ENCODE data around the gene RGL4.

RGL4 gene

DNA sequence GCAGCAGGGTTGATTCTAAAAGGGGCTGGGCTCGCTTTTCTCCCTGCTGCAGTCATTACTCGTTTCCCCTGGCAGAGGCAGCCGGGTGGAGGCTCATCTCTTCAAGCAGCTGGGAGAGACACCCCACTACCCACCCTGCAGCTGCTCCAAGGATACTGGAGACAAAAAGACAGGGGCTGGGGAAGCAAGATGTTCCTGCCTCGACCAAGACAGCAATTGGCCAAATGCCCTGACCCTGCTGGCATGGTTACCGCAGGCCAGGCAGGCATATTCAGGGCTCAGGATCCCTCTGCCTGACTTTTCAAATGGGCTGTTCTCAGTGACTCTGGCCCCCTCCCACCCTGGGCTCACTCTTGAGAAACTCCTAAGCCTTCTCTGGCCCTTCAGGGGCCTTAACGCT, 6.8 kb upstream of the RGL4 start:
- H3K27me3 ChIP-seq (ENCODE audit: control insufficient read depth in 3 of 3, insufficient read depth in 3 of 3, low read depth in 1 of 3, low read length in 3 of 3) = no peaks in the 10 kb centered on the region
- no peak overlapping the region for H3K4me3 ChIP-seq (ENCODE audit: low read length in 2 of 2)
- H3K36me3 ChIP-seq (replicated peaks in 1 of 2; ENCODE audit: control insufficient read depth in 2 of 2, insufficient read depth in 2 of 2, low read length in 2 of 2) = peaks cover 9 to 28% of the 10 kb centered on the region in 2 donors
- peaks cover 2% of the 10 kb centered on the region for H3K79me1 ChIP-seq (ENCODE audit: low read depth, low read length)
- H3K14ac ChIP-seq (ENCODE audit: low read length) = no peak overlapping the region
- no peak overlapping the region for H3K23ac ChIP-seq (ENCODE audit: low read depth, low read length, poor library complexity)
- no peak overlapping the region for H3K4ac ChIP-seq (ENCODE audit: low read length)
- no peak overlapping the region for H4K8ac ChIP-seq (ENCODE audit: low read depth, low read length)
- no peak overlapping the region for H4K91ac ChIP-seq (ENCODE audit: low read depth, low read length, poor library complexity)
- no peak overlapping the region for H2AFZ ChIP-seq (ENCODE audit: low read length)
- DNase-seq (ENCODE audit: low spot score) = no peak
- H3K4me2 ChIP-seq (ENCODE audit: insufficient read depth, low read length, poor library complexity, severe bottlenecking) = no peak overlapping the region
- no peaks in the 10 kb centered on the region for H3K9me3 ChIP-seq (replicated peaks in 1 of 2; ENCODE audit: control insufficient read depth in 2 of 2, insufficient read depth in 1 of 2, low read depth in 1 of 2, low read length in 2 of 2)
- no peak overlapping the region for H3K9ac ChIP-seq (ENCODE audit: low read depth, low read length, poor library complexity)
- WGBS, 2 donors (ENCODE audit: extremely low coverage in 2 of 2, insufficient read length in 2 of 2, insufficient replicate concordance in 1 of 2) = no CpG with 5 or more reads among the region's 6 CpGs
- H2AK5ac ChIP-seq (ENCODE audit: low read depth, low read length) = no peak overlapping the region
- peak overlapping the region; percentile 17 for H2BK5ac ChIP-seq (ENCODE audit: low read length)
- H3K4me1 ChIP-seq (ENCODE audit: control insufficient read depth in 2 of 2, insufficient read depth in 1 of 2, low read depth in 1 of 2, low read length in 2 of 2) = no peaks in the 10 kb centered on the region
- H3K18ac ChIP-seq (ENCODE audit: low read length) = no peak overlapping the region
- no peak overlapping the region for H2BK15ac ChIP-seq (ENCODE audit: low read length)
- H3K27ac ChIP-seq (replicated peaks; ENCODE audit: low read length) = no peak overlapping the region
- no peak overlapping the region for H2BK120ac ChIP-seq (ENCODE audit: low read depth, low read length)
- H2BK12ac ChIP-seq (ENCODE audit: low read length) = no peak overlapping the region

DNA sequence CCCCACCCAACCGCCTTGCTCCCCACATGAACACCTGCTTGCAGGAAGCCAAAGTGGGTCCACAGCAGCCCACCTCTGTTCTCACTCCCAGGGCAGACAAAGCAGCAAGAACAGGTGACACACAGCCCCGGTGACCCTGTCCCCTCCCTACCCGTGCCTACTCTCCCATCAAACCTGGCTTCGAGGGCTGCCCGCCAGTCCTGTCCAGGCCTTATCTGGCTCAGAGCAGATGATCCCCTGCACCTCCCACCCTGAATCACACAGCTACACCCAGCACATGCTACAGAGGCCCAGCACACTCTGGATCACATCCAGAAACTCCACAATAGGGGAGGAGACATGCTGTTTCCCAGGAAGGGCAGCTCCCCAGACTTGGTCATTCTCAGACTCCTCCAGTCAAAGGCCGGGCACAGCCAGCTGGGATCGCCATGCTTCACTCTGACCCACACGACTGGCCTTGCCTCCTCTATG, 6.2 kb upstream of the RGL4 start:
- H3K4me1 ChIP-seq (ENCODE audit: control insufficient read depth in 2 of 2, insufficient read depth in 1 of 2, low read depth in 1 of 2, low read length in 2 of 2) = no peaks in the 10 kb centered on the region
- H3K9ac ChIP-seq (ENCODE audit: low read depth, low read length, poor library complexity) = no peak overlapping the region
- no peak overlapping the region for H2AFZ ChIP-seq (ENCODE audit: low read length)
- H3K23ac ChIP-seq (ENCODE audit: low read depth, low read length, poor library complexity) = no peak overlapping the region
- H3K9me3 ChIP-seq (replicated peaks in 1 of 2; ENCODE audit: control insufficient read depth in 2 of 2, insufficient read depth in 1 of 2, low read depth in 1 of 2, low read length in 2 of 2) = no peaks in the 10 kb centered on the region
- H3K79me1 ChIP-seq (ENCODE audit: low read depth, low read length) = peaks cover 2% of the 10 kb centered on the region
- H2BK12ac ChIP-seq (ENCODE audit: low read length) = no peak overlapping the region
- H3K18ac ChIP-seq (ENCODE audit: low read length) = peak overlapping the region; percentile 76
- peaks cover 9 to 33% of the 10 kb centered on the region in 2 donors for H3K36me3 ChIP-seq (replicated peaks in 1 of 2; ENCODE audit: control insufficient read depth in 2 of 2, insufficient read depth in 2 of 2, low read length in 2 of 2)
- no peak overlapping the region for H4K8ac ChIP-seq (ENCODE audit: low read depth, low read length)
- H2BK15ac ChIP-seq (ENCODE audit: low read length) = no peak overlapping the region
- H2BK5ac ChIP-seq (ENCODE audit: low read length) = peak overlapping the region; percentile 17
- no CpG with 5 or more reads among the region's 8 CpGs for WGBS, 2 donors (ENCODE audit: extremely low coverage in 2 of 2, insufficient read length in 2 of 2, insufficient replicate concordance in 1 of 2)
- H3K4me2 ChIP-seq (ENCODE audit: insufficient read depth, low read length, poor library complexity, severe bottlenecking) = no peak overlapping the region
- peak overlapping the region; percentile 23 for H3K14ac ChIP-seq (ENCODE audit: low read length)
- no peak overlapping the region for H2AK5ac ChIP-seq (ENCODE audit: low read depth, low read length)
- H3K4me3 ChIP-seq (ENCODE audit: low read length in 2 of 2) = peak overlapping the region in 1 of 2 donors; percentile 19
- DNase-seq (ENCODE audit: low spot score) = no peak
- H3K4ac ChIP-seq (ENCODE audit: low read length) = no peak overlapping the region
- H3K27ac ChIP-seq (replicated peaks; ENCODE audit: low read length) = no peak overlapping the region
- H2BK120ac ChIP-seq (ENCODE audit: low read depth, low read length) = no peak overlapping the region
- H4K91ac ChIP-seq (ENCODE audit: low read depth, low read length, poor library complexity) = no peak overlapping the region
- H3K27me3 ChIP-seq (ENCODE audit: control insufficient read depth in 3 of 3, insufficient read depth in 3 of 3, low read depth in 1 of 3, low read length in 3 of 3) = no peaks in the 10 kb centered on the region

DNA sequence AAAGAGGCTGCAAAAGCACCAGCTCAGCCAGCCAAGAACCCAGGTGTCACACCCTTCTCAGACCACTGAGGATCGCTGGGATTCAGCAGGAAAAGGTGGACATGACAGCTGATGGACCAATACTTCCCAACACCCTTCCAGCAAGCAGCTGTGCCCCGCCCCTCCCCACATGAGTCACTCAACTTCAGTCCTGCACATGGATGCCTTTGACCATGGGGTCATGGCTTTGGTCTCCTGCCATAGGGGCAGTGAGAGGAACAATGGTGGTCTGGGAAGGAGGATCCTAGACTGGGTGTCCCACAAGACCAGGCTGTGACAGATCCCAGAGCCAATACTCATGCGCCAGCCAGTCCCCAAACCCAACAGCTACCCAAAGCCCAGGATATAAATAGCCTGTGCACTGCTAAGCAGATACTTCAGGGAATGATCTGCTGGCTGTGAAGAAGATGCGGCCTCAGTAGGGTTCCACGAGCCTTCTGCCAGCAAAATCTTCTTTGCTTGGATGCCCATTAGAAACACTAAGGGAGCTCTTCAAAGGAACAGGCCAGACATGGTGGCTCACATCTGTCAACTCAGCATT, 5.5 kb upstream of the RGL4 start:
- Histone ChIP-seq H4K8ac (ENCODE audit: low read depth, low read length) (no peak overlapping the region), H3K18ac (ENCODE audit: low read length) (no peak overlapping the region), H2AFZ (ENCODE audit: low read length) (no peak overlapping the region), H4K91ac (ENCODE audit: low read depth, low read length, poor library complexity) (no peak overlapping the region), H3K9me3 (replicated peaks in 1 of 2; ENCODE audit: control insufficient read depth in 2 of 2, insufficient read depth in 1 of 2, low read depth in 1 of 2, low read length in 2 of 2) (no peaks in the 10 kb centered on the region), H2AK5ac (ENCODE audit: low read depth, low read length) (no peak overlapping the region), H3K27me3 (ENCODE audit: control insufficient read depth in 3 of 3, insufficient read depth in 3 of 3, low read depth in 1 of 3, low read length in 3 of 3) (no peaks in the 10 kb centered on the region), H2BK12ac (ENCODE audit: low read length) (no peak overlapping the region), H3K23ac (ENCODE audit: low read depth, low read length, poor library complexity) (no peak overlapping the region), H3K4me3 (ENCODE audit: low read length in 2 of 2) (no peak overlapping the region), H3K4me1 (ENCODE audit: control insufficient read depth in 2 of 2, insufficient read depth in 1 of 2, low read depth in 1 of 2, low read length in 2 of 2) (no peaks in the 10 kb centered on the region), H2BK5ac (ENCODE audit: low read length) (no peak overlapping the region), H2BK15ac (ENCODE audit: low read length) (no peak overlapping the region), H3K27ac (replicated peaks; ENCODE audit: low read length) (no peak overlapping the region), H3K4ac (ENCODE audit: low read length) (no peak overlapping the region), H3K14ac (ENCODE audit: low read length) (no peak overlapping the region), H3K4me2 (ENCODE audit: insufficient read depth, low read length, poor library complexity, severe bottlenecking) (no peak overlapping the region), H3K36me3 (replicated peaks in 1 of 2; ENCODE audit: control insufficient read depth in 2 of 2, insufficient read depth in 2 of 2, low read length in 2 of 2) (peaks cover 11 to 40% of the 10 kb centered on the region in 2 donors), H3K79me1 (ENCODE audit: low read depth, low read length) (peaks cover 2% of the 10 kb centered on the region), H3K9ac (ENCODE audit: low read depth, low read length, poor library complexity) (no peak overlapping the region), H2BK120ac (ENCODE audit: low read depth, low read length) (no peak overlapping the region)
- no peak for DNase-seq (ENCODE audit: low spot score)
- WGBS, 2 donors (ENCODE audit: extremely low coverage in 2 of 2, insufficient read length in 2 of 2, insufficient replicate concordance in 1 of 2) = no CpG with 5 or more reads among the region's 5 CpGs

- Histone ChIP-seq H2AFZ (ENCODE audit: low read length) (no peak overlapping the region), H2BK5ac (ENCODE audit: low read length) (no peak overlapping the region), H3K79me1 (ENCODE audit: low read depth, low read length) (no peaks in the 10 kb centered on the region), H3K23ac (ENCODE audit: low read depth, low read length, poor library complexity) (no peak overlapping the region), H3K4me3 (ENCODE audit: low read length in 2 of 2) (no peak overlapping the region), H3K27ac (replicated peaks; ENCODE audit: low read length) (no peak overlapping the region), H3K14ac (ENCODE audit: low read length) (no peak overlapping the region), H2BK15ac (ENCODE audit: low read length) (no peak overlapping the region), H3K9me3 (replicated peaks in 1 of 2; ENCODE audit: control insufficient read depth in 2 of 2, insufficient read depth in 1 of 2, low read depth in 1 of 2, low read length in 2 of 2) (no peaks in the 10 kb centered on the region), H3K18ac (ENCODE audit: low read length) (no peak overlapping the region), H2BK120ac (ENCODE audit: low read depth, low read length) (no peak overlapping the region), H2AK5ac (ENCODE audit: low read depth, low read length) (no peak overlapping the region), H3K4ac (ENCODE audit: low read length) (no peak overlapping the region), H4K8ac (ENCODE audit: low read depth, low read length) (no peak overlapping the region), H3K36me3 (replicated peaks in 1 of 2; ENCODE audit: control insufficient read depth in 2 of 2, insufficient read depth in 2 of 2, low read length in 2 of 2) (peaks cover 9 to 38% of the 10 kb centered on the region in 2 donors), H4K91ac (ENCODE audit: low read depth, low read length, poor library complexity) (no peak overlapping the region), H2BK12ac (ENCODE audit: low read length) (no peak overlapping the region), H3K4me1 (ENCODE audit: control insufficient read depth in 2 of 2, insufficient read depth in 1 of 2, low read depth in 1 of 2, low read length in 2 of 2) (no peaks in the 10 kb centered on the region), H3K9ac (ENCODE audit: low read depth, low read length, poor library complexity) (no peak overlapping the region), H3K4me2 (ENCODE audit: insufficient read depth, low read length, poor library complexity, severe bottlenecking) (no peak overlapping the region), H3K27me3 (ENCODE audit: control insufficient read depth in 3 of 3, insufficient read depth in 3 of 3, low read depth in 1 of 3, low read length in 3 of 3) (no peaks in the 10 kb centered on the region)
- DNase-seq (ENCODE audit: low spot score) = no peak
- no CpG with 5 or more reads among the region's 7 CpGs for WGBS, 2 donors (ENCODE audit: extremely low coverage in 2 of 2, insufficient read length in 2 of 2, insufficient replicate concordance in 1 of 2)
Measured at GRCh38 chr22:23686416-23687024, 4.3 kb upstream of the RGL4 start.
